Stimulated activated CD4-positive, alpha-beta T cell treated with anti-CD3 and anti-CD28 coated beads, Interleukin-1b, Interleukin-23, amount 100 ng/mL, for 1 hour (primary cell): ENCODE measurements around the gene SCUBE2.

Source experiments
- DNase-seq, 2 donors: peaks; one replicate each; pipeline ENCODE4 v3.0.0-alpha.2; 2020; ENCODE audit warnings: low read depth in 2 of 2

SCUBE2 gene

DNA sequence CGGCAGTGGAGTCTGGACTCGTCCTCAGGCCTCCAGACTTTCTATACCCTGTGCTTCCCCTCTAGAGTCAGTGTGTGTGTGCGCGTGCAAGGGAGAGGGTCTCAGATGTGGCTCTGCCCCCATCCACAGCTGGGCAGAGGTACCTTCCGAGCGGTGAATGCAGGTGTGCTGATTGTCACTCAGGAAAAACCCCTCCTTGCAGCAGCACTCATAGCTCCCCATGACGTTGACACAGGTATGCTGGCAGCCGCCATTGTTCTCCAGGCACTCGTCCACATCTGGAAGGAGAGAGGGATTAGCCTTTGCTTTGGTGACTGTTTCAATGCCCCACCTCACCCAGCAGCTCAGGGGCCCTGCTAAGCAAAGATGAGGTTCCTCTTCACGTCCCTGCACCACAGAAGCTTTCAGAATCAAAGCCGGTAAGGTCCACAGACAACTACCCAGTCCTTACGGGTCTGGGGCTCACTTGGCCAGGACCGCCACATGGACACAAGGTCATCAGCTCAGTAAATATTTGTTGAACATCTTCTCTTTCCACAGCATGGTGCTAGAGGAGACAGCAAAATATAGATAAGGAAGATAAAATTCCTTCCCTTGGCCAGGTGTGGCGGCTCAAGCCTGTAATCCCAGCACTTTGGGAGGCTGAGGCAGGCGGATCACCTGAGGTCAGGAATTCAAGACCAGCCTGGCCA, 16.9 kb downstream of the SCUBE2 start:
- no peak for DNase-seq

DNA sequence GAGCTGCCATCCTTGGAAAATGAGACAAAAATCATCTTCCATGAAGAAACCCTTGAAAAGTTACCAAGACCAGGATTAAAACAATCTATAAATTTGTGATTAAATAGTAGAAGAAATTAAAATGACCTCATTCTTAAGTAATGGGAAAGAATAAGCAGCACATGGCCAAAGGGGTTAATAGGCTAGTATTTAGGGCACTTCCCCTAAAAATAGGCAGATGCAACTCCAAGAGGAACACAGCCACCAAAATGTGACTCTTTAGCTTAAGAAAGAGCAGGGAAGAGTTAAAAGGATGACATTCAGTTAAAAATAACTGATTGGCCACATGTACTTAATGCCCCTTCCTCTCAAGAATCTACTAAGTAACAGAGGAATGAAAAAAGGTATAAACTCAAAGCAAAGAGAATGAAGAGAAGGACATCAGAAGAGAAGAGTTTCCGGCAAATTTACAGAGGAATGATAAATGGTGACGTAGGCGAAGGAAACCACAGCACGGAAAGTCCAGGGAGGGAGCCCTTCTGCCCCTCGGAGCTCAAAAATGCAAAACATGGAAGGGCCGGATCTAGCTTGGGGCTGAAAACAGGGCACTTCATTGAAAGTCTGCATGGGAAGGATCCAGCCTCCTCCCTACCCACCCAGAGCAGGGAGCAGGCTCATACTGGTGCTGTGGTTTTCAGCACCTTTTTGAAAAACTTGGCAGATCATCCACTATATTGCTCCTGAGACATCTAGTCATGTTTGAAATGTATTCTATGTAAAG, 17.8 kb downstream of the SCUBE2 start:
- no peak for DNase-seq

DNA sequence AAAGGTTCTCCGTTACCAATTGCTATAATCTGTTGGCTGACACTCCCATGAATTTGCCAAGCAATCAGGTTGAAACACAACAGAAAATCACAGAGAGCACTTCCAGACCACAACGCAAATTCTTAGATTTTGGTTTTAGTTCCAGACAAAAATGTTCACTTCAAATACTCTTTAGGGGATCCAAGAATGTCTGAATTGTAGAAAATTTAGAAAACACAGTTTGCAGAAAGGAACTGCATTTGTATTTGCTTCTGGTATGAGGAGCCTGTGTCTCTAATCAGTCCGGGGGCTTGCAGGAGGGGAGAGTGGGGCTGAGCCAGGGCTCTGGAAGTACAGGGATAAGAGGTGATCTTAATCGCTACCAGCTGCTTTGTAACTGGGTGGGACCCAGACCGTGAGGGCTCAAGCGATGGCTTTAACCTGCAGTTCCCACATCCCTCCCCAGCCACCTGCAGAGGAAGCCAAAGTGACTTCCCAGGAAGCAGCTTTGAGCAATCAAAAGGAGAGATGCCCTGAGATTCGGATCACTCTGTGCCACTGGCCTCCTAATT, 18.7 kb downstream of the SCUBE2 start:
- DNase-seq: no peak

DNA sequence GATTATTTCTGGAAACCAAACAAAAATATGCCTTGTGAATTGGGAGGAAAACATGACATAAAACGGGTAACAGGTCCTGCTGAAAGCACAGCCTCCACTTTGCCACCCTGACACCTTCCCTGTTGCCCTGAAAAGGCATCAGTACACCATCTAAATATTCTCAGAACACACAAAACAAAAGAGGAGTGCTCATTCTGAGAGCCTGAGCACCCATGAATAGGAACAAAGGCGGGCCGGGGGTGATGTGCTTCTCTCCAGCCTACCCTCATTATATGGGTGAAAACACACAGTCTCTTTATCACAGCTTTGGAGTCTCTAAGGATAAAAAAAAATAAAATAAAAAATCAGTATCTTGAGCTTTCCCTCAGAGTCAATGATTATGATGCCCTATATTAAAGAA, 19.7 kb downstream of the SCUBE2 start:
- no peak for DNase-seq

DNA sequence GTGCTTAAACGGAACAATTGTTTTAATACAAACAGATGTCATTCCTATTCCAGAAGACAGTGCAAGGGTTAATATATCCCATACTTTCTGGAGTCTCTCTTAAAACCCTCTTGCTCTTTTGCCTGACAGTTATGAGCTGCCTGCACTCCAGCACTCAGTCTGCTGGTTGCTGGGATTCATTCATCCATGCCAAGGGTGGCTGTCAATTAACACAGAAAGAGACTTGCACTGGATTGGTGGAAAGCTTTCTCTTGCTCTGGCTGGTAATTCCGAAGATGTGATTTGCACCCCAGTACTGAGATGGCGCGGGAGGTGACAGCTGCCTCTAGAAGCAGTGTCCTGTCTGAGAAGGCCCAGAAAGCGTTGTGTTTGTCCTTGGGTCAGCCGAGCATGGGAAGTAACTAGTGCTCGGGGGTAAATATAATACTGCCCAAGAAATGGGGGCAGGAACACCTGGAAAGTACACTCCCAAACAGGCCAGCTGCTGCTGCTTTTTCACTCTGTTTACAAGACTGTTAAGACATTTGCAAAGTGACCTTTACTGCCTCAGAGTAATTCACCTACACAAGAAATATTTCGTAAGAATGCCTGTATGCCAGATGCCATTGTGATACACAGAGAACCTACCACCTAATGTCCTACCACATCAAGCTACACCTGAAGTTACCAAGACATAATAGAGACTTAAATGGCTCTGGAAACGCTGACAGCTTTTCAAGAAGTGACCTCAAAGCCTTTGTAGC, 20.5 kb downstream of the SCUBE2 start:
- DNase-seq: no peak

DNA sequence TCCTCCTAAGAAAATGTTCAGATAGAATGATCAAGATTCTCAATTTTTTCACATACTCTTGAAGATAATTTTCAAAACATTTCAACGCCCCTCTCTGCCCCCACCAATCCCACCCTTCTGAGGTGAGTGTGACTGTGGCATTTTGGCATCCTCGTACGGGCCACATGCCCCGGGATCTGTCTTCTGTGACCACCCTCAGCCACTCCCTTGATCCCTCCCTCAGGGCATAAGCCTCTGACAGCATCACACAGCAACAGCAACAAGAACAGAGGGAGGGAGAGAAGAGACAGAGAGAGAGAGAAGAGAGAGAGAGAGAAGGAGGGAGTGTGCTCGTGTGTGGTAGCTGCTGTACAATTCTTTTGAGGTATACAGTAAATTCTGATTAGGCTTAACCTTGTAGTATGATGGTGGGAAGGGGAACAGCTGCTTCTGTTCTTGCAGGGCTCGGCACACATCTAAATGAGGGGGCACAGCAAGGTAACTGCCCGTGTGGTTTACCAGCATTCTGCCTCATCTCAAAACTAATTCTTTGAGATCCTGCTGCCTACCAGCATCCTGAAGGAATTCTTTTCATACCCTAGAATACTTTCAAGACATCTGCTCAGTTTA, 21.4 kb downstream of the SCUBE2 start:
- no peak for DNase-seq

DNA sequence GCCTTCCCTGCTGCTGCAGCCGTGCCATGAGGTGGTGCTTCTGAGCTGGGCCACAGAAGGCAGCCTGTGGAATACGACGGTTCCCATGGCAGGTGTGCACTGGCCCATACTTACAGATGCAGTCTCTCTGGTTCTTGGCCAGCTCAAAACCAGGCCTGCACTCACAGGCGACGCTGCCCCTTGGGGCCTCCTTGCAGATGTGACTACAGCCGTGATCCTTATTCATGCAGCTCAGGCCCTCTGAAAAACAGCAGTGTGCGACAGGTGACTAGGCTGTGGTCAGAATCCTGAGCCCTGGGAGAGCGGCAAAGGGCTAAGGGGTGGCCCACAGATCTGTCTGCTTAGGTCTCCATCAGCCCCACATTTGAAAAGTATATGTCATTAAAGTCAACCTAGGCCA, 22.1 kb downstream of the SCUBE2 start:
- DNase-seq: no peak

DNA sequence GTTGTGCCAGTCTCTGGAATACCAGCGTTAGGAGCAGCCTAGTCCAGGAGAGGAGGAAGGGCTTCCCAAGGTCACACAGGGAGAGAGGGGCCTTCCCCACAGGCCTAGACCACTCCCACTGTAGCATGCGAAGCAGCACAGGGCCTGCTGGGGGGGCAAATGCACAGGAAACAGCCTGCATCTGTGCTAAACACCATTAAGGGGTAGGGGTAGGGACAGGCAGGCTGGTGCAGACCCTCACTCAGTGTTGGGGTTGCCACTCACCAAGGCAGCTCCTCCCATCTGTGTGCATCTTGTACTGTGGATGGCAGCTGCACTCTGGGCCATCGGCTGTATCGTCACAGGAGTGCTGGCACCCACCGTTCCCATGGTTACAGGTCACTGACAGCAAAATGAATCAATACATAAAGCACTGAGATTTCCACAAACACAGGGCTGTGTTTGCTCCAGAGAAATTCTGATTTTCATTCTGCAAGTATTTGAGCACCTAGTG, 24.9 kb downstream of the SCUBE2 start:
- no peak for DNase-seq

DNA sequence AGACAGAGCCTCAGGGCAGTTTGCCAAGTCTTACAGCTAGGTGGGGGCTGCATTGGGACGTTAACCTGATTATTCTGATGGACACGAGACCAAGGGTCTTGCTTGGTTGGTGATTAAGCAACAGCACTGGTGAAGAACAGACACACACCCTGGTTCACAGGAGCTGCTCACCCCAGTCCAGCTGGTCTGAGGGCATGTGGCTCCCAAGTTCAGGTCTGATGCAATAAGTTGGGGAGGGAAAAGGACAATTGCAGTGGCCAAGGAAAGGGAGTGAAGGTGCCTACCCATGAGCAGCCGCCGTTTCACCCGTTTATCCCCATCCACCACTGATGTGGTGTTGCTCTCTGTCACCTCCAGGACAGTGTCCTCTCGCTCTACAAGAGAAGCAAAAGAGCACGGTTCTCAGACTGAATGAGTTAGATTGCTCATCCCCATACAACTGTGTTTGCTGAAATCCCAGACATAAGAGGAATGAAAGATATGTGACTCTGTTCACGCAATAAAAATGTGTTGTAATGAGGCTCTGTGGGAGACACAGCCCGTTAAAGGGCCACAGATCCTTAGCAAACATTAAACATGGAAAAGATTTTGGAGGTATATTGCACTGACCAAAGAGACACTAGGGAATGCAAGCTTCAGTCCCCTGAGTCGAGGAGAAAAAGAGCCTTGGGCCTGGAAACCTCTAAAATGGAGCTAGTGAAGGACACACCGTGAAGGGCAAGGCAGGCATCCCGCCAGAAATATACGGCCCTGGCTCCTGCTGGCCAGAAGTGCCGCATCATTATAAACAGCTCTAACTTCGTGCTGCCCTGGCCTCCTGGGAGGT, 25.6 kb downstream of the SCUBE2 start:
- no peak for DNase-seq

DNA sequence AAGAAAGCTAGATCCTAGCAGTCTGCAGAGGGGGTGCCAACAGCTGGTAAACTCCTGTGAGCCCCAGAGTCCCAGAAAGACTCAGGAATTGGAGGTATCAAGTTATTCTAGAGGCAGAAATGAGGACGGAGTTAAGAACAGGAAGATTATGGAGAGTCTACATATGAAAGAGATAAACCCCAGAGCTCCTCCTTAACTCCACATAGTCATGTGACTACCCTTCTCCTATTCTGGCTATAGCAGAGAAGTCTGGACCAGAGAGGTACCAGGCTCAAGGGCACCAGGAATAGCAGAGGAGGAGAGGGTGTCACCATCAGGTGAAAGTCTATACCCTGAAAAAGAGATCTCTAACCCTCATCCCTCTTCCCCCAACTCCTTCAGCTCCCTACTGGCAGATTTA, 29.6 kb downstream of the SCUBE2 start:
- no peak for DNase-seq

DNA sequence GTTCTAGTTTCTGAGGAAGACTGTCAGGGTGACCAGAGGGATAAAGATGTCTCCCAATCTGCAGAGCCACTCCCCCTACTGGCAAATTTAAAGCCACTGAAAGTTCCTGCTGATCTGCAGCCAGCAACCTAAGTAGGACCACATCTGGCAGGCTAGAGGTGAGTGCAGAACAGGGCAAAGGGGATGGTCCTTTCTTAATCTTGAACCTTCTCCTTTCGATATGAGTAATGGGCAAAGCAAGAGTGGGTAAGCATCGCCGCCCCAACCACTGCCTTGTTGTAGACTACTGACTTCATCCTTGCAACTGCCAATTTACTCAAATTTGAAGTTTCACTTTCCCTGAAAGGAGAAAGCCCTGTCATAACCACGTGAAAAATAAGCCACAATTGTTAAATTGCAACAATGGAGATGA, 30.7 kb downstream of the SCUBE2 start:
- no peak for DNase-seq

DNA sequence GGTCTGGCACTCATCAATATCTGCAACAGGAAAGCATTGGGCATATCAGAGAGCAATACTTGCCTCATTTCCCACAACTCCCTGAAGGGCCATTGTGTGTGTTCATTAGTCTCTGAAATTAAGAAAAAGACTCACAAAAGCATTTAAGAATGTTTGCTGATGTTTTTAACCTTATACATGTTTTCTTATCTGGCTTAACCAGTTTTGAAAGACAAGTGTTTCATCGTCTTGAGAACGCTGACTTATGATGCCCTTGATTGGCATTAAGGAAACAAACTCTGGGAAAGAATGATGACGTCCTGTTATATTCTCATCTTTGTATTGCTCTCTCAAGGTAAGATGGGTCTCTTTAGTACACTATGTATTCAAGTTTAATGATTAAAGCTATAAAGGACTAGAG, 32.0 kb downstream of the SCUBE2 start:
- DNase-seq: no peak

DNA sequence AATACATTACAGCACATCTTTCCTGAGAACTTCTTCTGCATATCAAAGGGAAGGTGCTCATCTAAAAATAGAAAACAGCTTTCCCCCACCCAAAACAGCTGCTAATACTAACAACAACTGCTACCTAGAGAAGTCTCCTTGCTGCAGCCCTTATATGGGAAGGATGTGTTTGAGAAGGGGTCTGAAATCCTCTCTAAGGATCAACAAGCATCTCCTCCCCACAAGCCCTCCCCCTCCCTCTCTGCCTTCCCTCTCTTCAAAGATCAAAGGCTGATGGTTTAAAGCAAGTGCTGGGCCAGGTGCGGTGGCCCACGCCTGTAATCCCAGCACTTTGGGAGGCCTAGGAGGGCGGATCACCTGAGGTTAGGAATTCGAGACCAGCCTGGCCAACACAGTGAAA, 33.5 kb downstream of the SCUBE2 start:
- DNase-seq: no peak

DNA sequence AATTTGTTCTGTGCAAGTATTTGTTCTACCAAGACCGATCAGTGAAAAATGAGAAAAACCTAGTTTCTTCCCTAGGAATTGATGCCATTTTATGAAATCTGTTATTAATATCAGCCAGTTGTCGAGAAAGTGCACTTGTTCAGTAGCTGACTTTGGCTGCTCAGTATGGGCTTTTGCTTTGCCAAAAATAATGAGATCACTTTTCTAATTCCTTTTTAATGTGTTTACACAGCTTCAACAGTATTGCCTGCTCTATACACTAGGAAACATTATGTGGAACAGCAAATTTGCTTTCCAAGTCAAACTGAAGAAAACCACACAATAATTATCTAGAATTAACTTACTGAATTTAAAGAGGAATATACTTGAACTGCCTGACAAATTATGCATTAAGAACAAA, 34.4 kb downstream of the SCUBE2 start:
- DNase-seq: no peak

DNA sequence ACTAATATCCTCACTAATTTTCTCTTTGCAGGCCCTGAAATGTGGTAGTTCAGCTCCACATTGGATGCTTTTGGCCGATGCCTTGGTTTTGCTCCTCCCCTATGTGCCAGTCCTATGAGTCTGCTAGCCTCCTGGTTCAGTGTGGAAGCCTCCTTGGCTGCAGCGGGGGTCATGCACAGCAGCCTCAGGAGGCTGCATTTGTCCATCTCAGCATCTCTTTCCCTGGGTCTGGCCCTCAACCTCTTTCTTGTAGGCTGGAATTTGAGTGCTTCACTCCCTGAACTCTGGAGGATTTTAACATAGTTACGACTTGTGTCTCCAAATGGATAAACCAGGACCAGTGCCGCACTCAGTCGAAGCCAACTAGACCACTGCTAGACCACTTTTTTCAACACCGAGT, 34.9 kb downstream of the SCUBE2 start:
- no peak for DNase-seq

DNA sequence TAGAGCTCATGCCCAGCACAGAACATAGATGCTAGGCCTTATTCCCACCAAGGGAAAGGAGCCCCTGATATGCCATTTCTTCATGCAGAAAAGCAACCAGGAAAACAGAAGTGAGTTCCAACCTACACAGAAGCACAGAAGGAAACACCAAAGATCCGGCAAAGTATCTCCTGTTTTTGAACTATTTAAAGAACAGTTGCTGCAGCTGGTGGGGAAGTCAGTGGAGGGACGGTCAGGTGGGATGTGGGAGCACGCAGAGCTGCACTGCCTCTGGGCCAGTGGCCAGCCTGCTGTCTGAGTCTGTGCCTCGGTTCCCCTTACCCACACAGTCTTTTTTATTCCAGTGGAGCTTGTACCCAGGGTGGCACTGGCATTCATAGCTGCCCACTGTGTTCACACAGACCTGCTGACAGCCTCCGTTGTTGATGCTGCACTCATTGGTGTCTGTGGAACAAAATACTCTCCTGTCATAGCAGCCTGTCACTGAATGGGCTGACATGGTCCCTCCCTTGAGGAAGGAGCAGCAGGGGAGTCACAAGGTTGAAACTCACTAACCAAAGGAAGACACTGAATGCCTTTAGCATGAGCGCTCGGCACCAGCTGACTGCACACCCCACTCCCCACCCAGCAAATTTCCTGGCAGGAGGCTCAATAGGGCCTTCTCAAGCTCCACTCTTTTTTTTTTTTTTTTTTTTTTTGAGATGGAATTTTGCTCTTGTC, 37.9 kb downstream of the SCUBE2 start:
- no peak for DNase-seq

DNA sequence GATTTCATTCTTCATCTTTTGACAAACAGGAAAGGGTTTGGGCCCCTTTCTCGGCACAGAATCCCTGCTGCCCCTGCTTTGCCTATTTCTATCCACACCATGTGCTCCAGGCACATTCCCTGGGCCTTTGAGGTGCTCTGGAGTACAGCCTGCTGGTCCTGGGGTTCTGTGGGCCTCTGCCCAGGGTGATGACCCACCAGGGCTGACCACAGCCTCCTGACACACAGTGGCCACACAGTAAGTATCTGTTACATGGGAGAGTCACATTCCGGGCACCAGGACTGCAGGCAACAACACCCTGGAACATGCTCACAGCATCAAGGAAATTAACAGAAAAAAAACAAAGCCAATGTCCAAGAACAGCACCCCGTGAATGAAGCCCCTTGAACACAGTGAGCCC, 39.1 kb downstream of the SCUBE2 start:
- DNase-seq: no peak

DNA sequence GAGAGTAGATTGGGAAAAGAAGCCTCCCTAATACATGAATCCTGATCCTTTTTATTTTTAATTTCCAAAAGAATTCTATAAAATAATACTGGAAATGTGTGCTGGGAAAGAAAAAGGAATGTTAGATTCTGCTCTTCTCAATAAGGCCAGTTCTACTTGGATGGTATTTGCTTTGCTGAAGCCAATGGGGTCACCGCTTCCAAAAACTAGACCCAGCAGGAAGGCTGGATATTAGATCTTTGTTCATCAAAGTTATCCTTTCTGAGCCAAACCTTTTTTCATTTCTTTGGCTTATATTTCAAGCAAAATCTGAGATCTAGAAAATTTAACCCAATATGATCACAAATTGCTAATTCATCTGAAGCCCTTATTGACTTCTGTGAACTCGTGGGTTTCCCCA, 41.4 kb downstream of the SCUBE2 start:
- DNase-seq: no peak

DNA sequence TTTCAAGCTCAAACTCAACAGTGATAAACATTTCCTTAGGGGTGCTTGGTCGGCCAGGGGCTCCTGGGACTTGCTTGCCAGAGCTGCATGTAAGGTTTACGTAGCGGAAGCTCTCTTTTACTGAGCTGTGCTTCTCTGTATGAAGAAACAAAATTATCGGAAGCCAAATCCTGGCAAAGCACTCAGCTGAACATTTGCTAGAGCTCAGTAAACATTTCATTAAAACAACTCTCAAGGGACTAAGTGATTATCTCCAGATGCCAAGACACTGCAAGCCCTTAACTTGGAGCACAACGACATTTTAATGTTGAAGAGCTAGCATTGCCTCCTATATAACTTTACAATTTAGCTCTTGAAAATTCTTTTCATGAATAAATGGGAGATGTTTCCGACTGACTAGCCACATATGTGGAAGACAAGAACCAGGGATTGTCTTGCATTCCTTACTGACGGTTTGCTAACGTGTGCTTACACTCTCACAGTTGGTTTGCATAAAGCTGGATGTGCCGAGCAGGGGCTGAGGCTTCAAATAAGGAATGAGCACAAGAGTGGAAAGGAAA, 43.4 kb downstream of the SCUBE2 start:
- DNase-seq: no peak

DNA sequence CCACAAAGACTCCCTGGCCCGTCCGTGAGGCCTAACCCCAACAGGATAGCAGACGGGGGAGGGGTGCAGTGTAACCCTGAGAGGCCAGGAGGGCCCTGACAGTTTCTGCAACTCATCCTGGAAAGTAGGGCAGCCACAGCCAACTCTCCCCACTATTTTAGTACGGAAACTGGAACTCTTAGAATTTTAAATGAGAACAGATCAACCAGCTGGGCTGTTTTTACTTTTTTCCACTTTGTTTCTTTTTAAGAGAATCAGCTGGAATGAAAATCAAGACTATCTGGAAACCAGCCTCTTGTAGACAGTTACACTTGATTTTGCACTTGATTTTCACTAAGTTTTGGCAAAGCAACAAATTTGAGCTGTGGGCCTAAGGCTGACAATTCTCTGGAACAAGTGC, 44.9 kb downstream of the SCUBE2 start:
- no peak for DNase-seq
